ENCODE data around the gene PODXL. TPM values are rescaled to one million over a fixed set of nuclear protein-coding genes. Genes with fewer than 3 reads are reported as not detected.

The PODXL gene
- total RNA-seq, 4 donors from 2014 or later: 7.5 to 40.4 (median 15.2) TPM

GRCh38 chr7:131483586-131483985 lies 72.8 kb downstream of the PODXL start:
- H3K36me3 ChIP-seq: peaks cover 0 to 21% (median 0%) of the 10 kb centered on the region in 3 donors
- H3K4me3 ChIP-seq: no peak overlapping the region
- H3K4me1 ChIP-seq: no peaks in the 10 kb centered on the region
- no peaks in the 10 kb centered on the region for H3K27me3 ChIP-seq
- H3K27ac ChIP-seq: no peak overlapping the region
- no peaks in the 10 kb centered on the region for H3K9me3 ChIP-seq
- TF ChIP-seq POLR2A (IDR thresholded peaks at IDR 0.05) (no peak), CTCF (IDR thresholded peaks at IDR 0.05) (no peak)
- DNase-seq: no peak

DNA sequence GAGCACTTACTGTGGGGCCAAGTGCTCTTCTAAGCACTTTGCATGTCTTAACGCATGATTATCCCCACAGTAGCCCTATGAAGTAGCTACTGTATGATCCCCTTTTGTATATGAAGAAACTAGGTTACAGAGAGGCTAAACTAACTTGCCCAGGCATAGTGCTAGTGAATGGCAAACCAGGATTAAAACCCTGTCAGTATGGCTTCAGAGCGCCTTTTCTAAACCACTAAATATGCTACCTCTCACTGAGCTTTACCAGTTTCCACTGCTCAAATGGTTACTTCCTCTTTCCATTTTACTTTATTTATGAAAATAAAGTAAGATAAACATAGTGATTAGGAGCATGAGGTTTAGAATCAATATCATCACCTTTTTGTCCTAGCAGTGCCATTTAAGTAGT lies 73.6 kb downstream of the PODXL start:
- H3K9me3 ChIP-seq: no peaks in the 10 kb centered on the region

DNA sequence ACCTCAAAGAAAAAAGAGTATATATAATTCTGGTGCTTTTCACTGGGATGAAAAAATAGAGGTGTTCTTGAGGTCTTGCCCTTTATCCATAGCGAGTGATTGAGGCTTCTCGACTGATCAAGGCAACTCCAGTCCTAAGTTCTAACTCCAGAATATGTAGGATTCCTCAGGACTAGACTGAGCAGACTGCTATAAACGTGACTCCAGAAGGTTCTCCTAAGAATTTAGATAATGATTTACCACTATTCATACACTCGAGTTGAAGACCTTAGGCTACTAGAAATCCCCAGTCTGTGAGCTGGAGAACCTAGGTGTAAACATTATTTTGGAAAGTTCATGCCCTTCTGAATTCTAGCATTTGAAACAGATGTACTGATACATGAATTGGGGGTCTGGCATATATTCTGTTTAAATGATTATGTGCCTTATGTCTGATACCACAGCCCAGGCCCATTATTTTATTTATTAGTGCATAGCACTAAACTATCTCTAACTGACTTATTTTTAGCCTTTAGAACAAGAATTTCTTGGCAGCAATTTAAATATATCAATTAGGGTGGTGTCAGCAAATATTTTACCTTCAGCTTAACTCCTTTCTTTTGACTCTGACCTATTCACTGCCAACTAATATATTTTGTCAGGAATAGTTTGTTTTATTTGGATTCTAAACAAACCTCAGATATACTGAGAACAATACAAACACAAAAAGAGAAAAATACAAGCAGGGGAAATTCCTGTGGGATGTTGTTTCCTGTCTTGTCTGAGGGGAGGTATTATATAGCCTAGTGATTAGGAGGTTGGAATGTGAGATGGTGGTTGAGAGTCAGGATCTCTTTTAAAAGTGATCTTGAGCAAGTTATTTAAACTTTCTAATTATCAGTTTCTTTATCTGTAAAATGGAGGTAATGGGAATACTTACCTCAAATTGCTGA lies 75.8 kb downstream of the PODXL start:
- Histone ChIP-seq H3K36me3 (peaks cover 0 to 13% (median 0%) of the 10 kb centered on the region in 3 donors), H3K4me1 (no peaks in the 10 kb centered on the region), H3K27ac (no peak overlapping the region), H3K9me3 (no peaks in the 10 kb centered on the region), H3K27me3 (no peaks in the 10 kb centered on the region), H3K4me3 (no peak overlapping the region)
- DNase-seq: no peak
- TF ChIP-seq CTCF (IDR thresholded peaks at IDR 0.05) (no peak), POLR2A (IDR thresholded peaks at IDR 0.05) (no peak)

More for the DNA sequence above, 73.6 kb downstream of the PODXL start:
- TF ChIP-seq POLR2A (IDR thresholded peaks at IDR 0.05) (no peak), CTCF (IDR thresholded peaks at IDR 0.05) (no peak)
- Histone ChIP-seq H3K27ac (no peak overlapping the region), H3K36me3 (peaks cover 0 to 19% (median 0%) of the 10 kb centered on the region in 3 donors), H3K4me1 (no peaks in the 10 kb centered on the region), H3K4me3 (no peak overlapping the region), H3K27me3 (no peaks in the 10 kb centered on the region)
- DNase-seq: no peak

DNA sequence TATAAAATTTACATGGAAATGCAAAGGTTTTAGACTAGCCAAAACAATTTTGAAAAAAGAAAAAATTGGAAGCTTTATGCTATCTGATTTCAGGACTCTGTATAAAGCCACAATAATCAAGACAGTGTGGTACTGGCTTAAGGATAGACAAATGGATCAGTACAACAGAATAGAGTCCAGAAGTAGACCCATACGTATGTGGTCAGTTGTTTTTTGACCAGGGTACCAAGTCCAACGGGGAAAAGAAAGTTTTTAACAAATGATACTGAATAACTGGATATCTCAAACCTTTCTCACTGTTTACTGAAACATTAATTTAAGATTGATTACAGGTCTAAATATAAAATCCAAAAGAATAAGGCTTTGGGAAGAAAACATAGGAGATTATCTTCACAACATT lies 79.7 kb downstream of the PODXL start:
- Histone ChIP-seq H3K27ac (no peak overlapping the region), H3K36me3 (peaks cover 0 to 24% (median 0%) of the 10 kb centered on the region in 3 donors), H3K27me3 (no peaks in the 10 kb centered on the region), H3K4me3 (no peak overlapping the region), H3K9me3 (no peaks in the 10 kb centered on the region), H3K4me1 (no peaks in the 10 kb centered on the region)
- TF ChIP-seq CTCF (IDR thresholded peaks at IDR 0.05) (no peak), POLR2A (IDR thresholded peaks at IDR 0.05) (no peak)
- no peak for DNase-seq

DNA sequence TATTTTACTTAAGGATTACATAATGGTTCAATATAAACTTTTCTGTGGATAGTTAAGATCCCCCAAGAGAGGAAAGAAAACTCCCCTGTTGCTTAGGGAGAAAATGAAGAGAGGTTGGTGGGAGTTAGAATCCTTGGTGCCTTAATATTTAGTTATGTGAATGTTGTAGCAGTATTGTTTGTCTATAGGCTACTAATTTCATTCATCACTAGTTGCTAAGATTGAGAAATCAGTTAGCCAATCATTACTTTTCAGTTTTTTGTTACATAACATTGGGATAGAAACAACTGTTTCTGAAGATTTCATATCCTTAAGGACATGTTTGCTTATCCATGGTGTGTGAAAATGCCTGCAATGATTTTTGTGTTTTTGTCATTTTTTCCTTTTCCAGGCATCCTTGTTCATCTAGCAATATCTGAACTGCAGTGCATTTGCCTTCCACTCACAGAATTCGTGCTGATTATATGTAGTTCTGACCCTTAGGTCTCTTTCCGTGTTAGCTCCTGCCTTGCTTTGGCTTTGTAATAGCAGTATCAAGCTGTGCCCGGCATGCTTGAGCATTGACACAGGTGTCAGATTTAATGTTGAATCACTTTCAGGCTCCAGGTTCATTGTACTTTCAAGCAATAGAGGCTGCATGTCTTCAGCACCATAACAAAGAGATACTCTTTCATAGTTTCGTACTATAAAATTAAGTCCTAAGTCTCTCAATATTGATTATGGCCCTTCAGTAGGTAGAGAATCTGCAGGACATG lies 85.0 kb downstream of the PODXL start:
- Histone ChIP-seq H3K36me3 (peaks cover 0 to 66% (median 0%) of the 10 kb centered on the region in 3 donors), H3K4me1 (no peaks in the 10 kb centered on the region), H3K27ac (no peak overlapping the region), H3K9me3 (no peaks in the 10 kb centered on the region), H3K4me3 (no peak overlapping the region), H3K27me3 (no peaks in the 10 kb centered on the region)
- DNase-seq: no peak
- TF ChIP-seq CTCF (IDR thresholded peaks at IDR 0.05) (no peak), POLR2A (IDR thresholded peaks at IDR 0.05) (no peak)
